Spleen (tissue), 7 donors: ENCODE measurements around the gene LRRC45.

Source experiments
- CTCF ChIP-seq, 11 experiments: fragments of 200-600 bp in 7 of 11; fragments of 450-650 bp in 4 of 11; sonication (generic) in 4 of 11; IDR thresholded peaks in 8 of 11; conservative IDR thresholded peaks in 3 of 11; 1 replicate in 7 of 11; 2 replicates in 4 of 11; pipeline versions ENCODE4 v1.4.0 to v1.8.0; 2016 to 2021; ENCODE audit warnings: antibody characterized with exemption in 11 of 11, inconsistent platforms in 4 of 11, mild to moderate bottlenecking in 1 of 11
- POLR2AphosphoS5 ChIP-seq, 3 donors: sonication (generic); formaldehyde crosslinking; IDR thresholded peaks; one replicate each; pipeline ENCODE4 v1.5.1; 2017; ENCODE audit warnings: antibody characterized with exemption in 3 of 3
- donor health status: DM: no; HTN: no; CAD: no; lungs with moderate emphysema.
- donor health status: DM: no; HTN: no; CAD: no.
- donor health status: DM: no; HTN: no; CAD: no.

GRCh38 chr17:82053130-82053529 is 30.0 kb downstream of the LRRC45 start:
- TF ChIP-seq POLR2AphosphoS5 (IDR thresholded peaks at IDR 0.05) (no peak), CTCF (IDR thresholded peaks at IDR 0.05 in 8 of 11, conservative IDR thresholded peaks at IDR 0.05 in 3 of 11) (no peak)
